ENCODE data around the gene GTF3C2. TPM values are rescaled to one million over a fixed set of nuclear protein-coding genes. Genes with fewer than 3 reads are reported as not detected.
A peak's percentile ranks its signal among the peaks of the same experiment; 100 is the strongest.
"Not testable (repeated sequence)": the region's sequence is repeated elsewhere in the genome, so short reads cannot be mapped to it uniquely, and the experiment has no call there.

Gene GTF3C2
- total RNA-seq, 1 donor: 33.4 TPM

GRCh38 chr2:27356056-27356381 is 545 bp downstream of the GTF3C2 start:
- peak overlapping the region; percentile 97 for H3K4me3 ChIP-seq (ENCODE audit: low read depth, low read length)
- no peak for TF ChIP-seq CTCF (IDR thresholded peaks at IDR 0.05; ENCODE audit: insufficient read depth, low read length)
- peak; percentile 43 for DNase-seq (ENCODE audit: low read depth)

GRCh38 chr2:27354597-27354927 is 2.0 kb downstream of the GTF3C2 start:
- TF ChIP-seq CTCF (IDR thresholded peaks at IDR 0.05; ENCODE audit: insufficient read depth, low read length): no peak
- no peak overlapping the region for H3K4me3 ChIP-seq (ENCODE audit: low read depth, low read length)
- DNase-seq (ENCODE audit: low read depth): no peak

GRCh38 chr2:27353762-27354596 is 2.6 kb downstream of the GTF3C2 start:
- peak; percentile 26 for DNase-seq (ENCODE audit: low read depth)
- no peak overlapping the region for H3K4me3 ChIP-seq (ENCODE audit: low read depth, low read length)
- no peak for TF ChIP-seq CTCF (IDR thresholded peaks at IDR 0.05; ENCODE audit: insufficient read depth, low read length)

GRCh38 chr2:27353386-27353761 is 3.2 kb downstream of the GTF3C2 start:
- DNase-seq (ENCODE audit: low read depth); H3K4me3 ChIP-seq (ENCODE audit: low read depth, low read length): not testable (repeated sequence)

GRCh38 chr2:27351802-27352598 is 4.6 kb downstream of the GTF3C2 start:
- DNase-seq (ENCODE audit: low read depth): no peak
- no peak for TF ChIP-seq CTCF (IDR thresholded peaks at IDR 0.05; ENCODE audit: insufficient read depth, low read length)
- H3K4me3 ChIP-seq (ENCODE audit: low read depth, low read length): no peak overlapping the region

GRCh38 chr2:27350106-27350693 is 6.4 kb downstream of the GTF3C2 start:
- DNase-seq (ENCODE audit: low read depth): no peak
- TF ChIP-seq CTCF (IDR thresholded peaks at IDR 0.05; ENCODE audit: insufficient read depth, low read length): no peak
- H3K4me3 ChIP-seq (ENCODE audit: low read depth, low read length): no peak overlapping the region

- no peak overlapping the region for H3K4me3 ChIP-seq (ENCODE audit: low read depth, low read length)
- no peak for DNase-seq (ENCODE audit: low read depth)
- TF ChIP-seq CTCF (IDR thresholded peaks at IDR 0.05; ENCODE audit: insufficient read depth, low read length): no peak
Observed at GRCh38 chr2:27347641-27348040, 8.9 kb downstream of the GTF3C2 start.

All from fibroblast of the aortic adventitia (primary cell).